Vagina (tissue), 2 donors: Measurements from ENCODE around the gene RBP5. TPM values are rescaled to one million over a fixed set of nuclear protein-coding genes. Genes with fewer than 3 reads are reported as not detected.

Experiments used
- DNase-seq, 2 donors: peaks; one replicate each; pipeline ENCODE4 v3.0.0-alpha.2; 2017; ENCODE audit errors: extremely low spot score in 2 of 2
- H3K27ac ChIP-seq: fragments of 200-600 bp; sonication (generic); one replicate; pipeline ENCODE4 v1.5.1; 2019
- H3K27me3 ChIP-seq: fragments of 200-600 bp; sonication (generic); one replicate; pipeline ENCODE4 v1.5.1; 2019
- H3K36me3 ChIP-seq, 2 donors: fragments of 200-600 bp; sonication (generic); one replicate each; pipeline ENCODE4 v1.5.1; 2017 to 2019
- H3K4me1 ChIP-seq: fragments of 200-600 bp; sonication (generic); one replicate; pipeline ENCODE4 v1.5.1; 2019
- H3K4me3 ChIP-seq, 2 donors: fragments of 200-600 bp; sonication (generic); 1 replicate in 1 of 2; 2 replicates in 1 of 2; pipeline ENCODE4 v1.5.1; 2016 to 2019
- H3K9me3 ChIP-seq: fragments of 200-600 bp; sonication (generic); one replicate; pipeline ENCODE4 v1.5.1; 2019
- CTCF ChIP-seq, 3 experiments: fragments of 450-650 bp in 2 of 3; fragments of 200-600 bp in 1 of 3; sonication (generic) in 1 of 3; IDR thresholded peaks; one replicate each; pipeline ENCODE4 v1.5.1; 2017 to 2019; ENCODE audit warnings: antibody characterized with exemption in 3 of 3, mild to moderate bottlenecking in 2 of 3, moderate library complexity in 2 of 3
- POLR2A ChIP-seq, 2 donors: fragments of 450-650 bp; IDR thresholded peaks; one replicate each; pipeline ENCODE4 v1.6.1; 2017; ENCODE audit warnings: antibody characterized with exemption in 2 of 2, mild to moderate bottlenecking in 2 of 2, moderate library complexity in 2 of 2
- POLR2AphosphoS5 ChIP-seq, 2 donors: sonication (generic); formaldehyde crosslinking; IDR thresholded peaks; one replicate each; pipeline ENCODE4 v1.9.0; 2017; ENCODE audit warnings: antibody characterized with exemption in 2 of 2, mild to moderate bottlenecking in 2 of 2, low read depth in 1 of 2; ENCODE audit not compliant: insufficient read depth in 1 of 2
- intact Hi-C: fragments of 100-400 bp; cut with DNase I; formaldehyde crosslinking; loops from one replicate; pipeline ENCODE4 v1.15.1; 2023
- total RNA-seq: library from RNA; depleted of rRNA; stranded (reverse); fragments of >200 nt; gene quantifications from one replicate; pipeline ENCODE4 v1.2.3, GENCODE V29; 2016

The RBP5 gene, protein sequence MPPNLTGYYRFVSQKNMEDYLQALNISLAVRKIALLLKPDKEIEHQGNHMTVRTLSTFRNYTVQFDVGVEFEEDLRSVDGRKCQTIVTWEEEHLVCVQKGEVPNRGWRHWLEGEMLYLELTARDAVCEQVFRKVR
- total RNA-seq, result 3.7 TPM

DNA sequence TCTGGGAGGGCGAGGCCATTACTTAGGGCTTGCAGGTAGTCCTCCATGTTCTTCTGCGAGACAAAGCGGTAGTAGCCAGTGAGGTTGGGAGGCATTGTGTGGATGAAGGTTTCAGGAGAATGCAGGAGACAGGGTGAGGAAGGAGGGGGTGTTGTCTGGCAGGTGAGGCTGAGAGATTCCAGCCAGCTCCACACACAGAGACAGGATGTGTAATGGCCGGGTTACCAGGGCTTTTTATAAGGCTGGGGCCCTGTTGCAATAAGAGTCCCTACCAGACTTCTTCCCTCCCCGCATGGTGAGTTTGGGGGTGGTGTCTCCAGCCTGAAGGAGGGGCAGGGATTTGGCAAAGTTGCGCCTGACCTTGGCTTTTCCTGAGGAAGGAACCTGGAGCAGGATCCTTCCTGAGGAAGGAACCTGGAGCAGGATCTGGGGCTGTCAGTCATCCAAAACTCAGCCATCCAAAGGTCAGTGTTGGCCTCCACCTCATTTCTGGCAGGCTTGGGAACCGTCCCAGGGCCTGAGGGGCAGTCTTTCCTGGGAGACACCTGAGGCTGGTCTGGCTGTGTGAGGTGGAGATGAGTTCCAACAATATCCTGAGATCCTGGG, at the start of gene RBP5:
RBP5 (minus strand) TSS at position 209 of the 606 bp plus-strand sequence; CDS start at position 95, 114 bp downstream.
- Histone ChIP-seq H3K4me3 (peak within 1 kb of the TSS; percentile 64 to 65), H3K4me1 (peaks cover 26% of the 10 kb centered on the region), H3K27ac (peak within 1 kb of the TSS; percentile 87), H3K36me3 (no peaks in the 10 kb centered on the region), H3K27me3 (no peaks in the 10 kb centered on the region), H3K9me3 (no peaks in the 10 kb centered on the region)
- TF ChIP-seq POLR2A (IDR thresholded peaks at IDR 0.05), result no peak
- DNase-seq, result no peak
- intact Hi-C loops, result no loop called here

GRCh38 chr12:7178481-7178880, 49.8 kb upstream of the RBP5 start:
- no peaks in the 10 kb centered on the region for H3K27me3 ChIP-seq
- H3K4me3 ChIP-seq, result no peak overlapping the region
- intact Hi-C loops, result no loop called here
- H3K27ac ChIP-seq, result no peak overlapping the region
- no peak for TF ChIP-seq POLR2A (IDR thresholded peaks at IDR 0.05)
- no peak for TF ChIP-seq POLR2AphosphoS5 (IDR thresholded peaks at IDR 0.05; ENCODE audit: insufficient read depth in 1 of 2, low read depth in 1 of 2)
- TF ChIP-seq CTCF (IDR thresholded peaks at IDR 0.05), result no peak
- H3K4me1 ChIP-seq, result no peaks in the 10 kb centered on the region
- no peaks in the 10 kb centered on the region for H3K36me3 ChIP-seq
- no peaks in the 10 kb centered on the region for H3K9me3 ChIP-seq
- DNase-seq, result no peak

- intact Hi-C loops, result no loop called here
- no peaks in the 10 kb centered on the region for H3K36me3 ChIP-seq
- H3K4me3 ChIP-seq, result no peak overlapping the region
- no peak for TF ChIP-seq CTCF (IDR thresholded peaks at IDR 0.05)
- no peak for TF ChIP-seq POLR2A (IDR thresholded peaks at IDR 0.05)
- TF ChIP-seq POLR2AphosphoS5 (IDR thresholded peaks at IDR 0.05; ENCODE audit: insufficient read depth in 1 of 2, low read depth in 1 of 2), result no peak
- no peak for DNase-seq
- H3K27me3 ChIP-seq, result no peaks in the 10 kb centered on the region
- no peaks in the 10 kb centered on the region for H3K4me1 ChIP-seq
- no peaks in the 10 kb centered on the region for H3K9me3 ChIP-seq
- H3K27ac ChIP-seq, result no peak overlapping the region
These were observed 47.9 kb upstream of the RBP5 start for GRCh38 chr12:7176595-7176994.

- H3K4me3 ChIP-seq, result no peak overlapping the region
- DNase-seq, result no peak
- H3K9me3 ChIP-seq, result no peaks in the 10 kb centered on the region
- no peaks in the 10 kb centered on the region for H3K36me3 ChIP-seq
- no peaks in the 10 kb centered on the region for H3K4me1 ChIP-seq
- intact Hi-C loops, result no loop called here
- no peak for TF ChIP-seq CTCF (IDR thresholded peaks at IDR 0.05)
- TF ChIP-seq POLR2A (IDR thresholded peaks at IDR 0.05), result no peak
- TF ChIP-seq POLR2AphosphoS5 (IDR thresholded peaks at IDR 0.05; ENCODE audit: insufficient read depth in 1 of 2, low read depth in 1 of 2), result no peak
- H3K27me3 ChIP-seq, result no peaks in the 10 kb centered on the region
- H3K27ac ChIP-seq, result no peak overlapping the region
These were observed 46.8 kb upstream of the RBP5 start for GRCh38 chr12:7175493-7175892.

- intact Hi-C loops, result no loop called here
- no peaks in the 10 kb centered on the region for H3K36me3 ChIP-seq
- H3K4me1 ChIP-seq, result no peaks in the 10 kb centered on the region
These were observed 43.2 kb upstream of the RBP5 start for GRCh38 chr12:7171854-7172253.

More at GRCh38 chr12:7171854-7172253, 43.2 kb upstream of the RBP5 start:
- no peak for TF ChIP-seq POLR2A (IDR thresholded peaks at IDR 0.05)
- TF ChIP-seq POLR2AphosphoS5 (IDR thresholded peaks at IDR 0.05; ENCODE audit: insufficient read depth in 1 of 2, low read depth in 1 of 2), result no peak
- no peak for TF ChIP-seq CTCF (IDR thresholded peaks at IDR 0.05)
- DNase-seq, result no peak
- H3K27ac ChIP-seq, result no peak overlapping the region
- no peak overlapping the region for H3K4me3 ChIP-seq
- no peaks in the 10 kb centered on the region for H3K9me3 ChIP-seq
- H3K27me3 ChIP-seq, result no peaks in the 10 kb centered on the region
